ENCODE measurements around the gene RBM47. TPM values are rescaled to one million over a fixed set of nuclear protein-coding genes. Genes with fewer than 3 reads are reported as not detected.
A peak's percentile ranks its signal among the peaks of the same experiment; 100 is the strongest.
"Not testable (repeated sequence)": the region's sequence is repeated elsewhere in the genome, so short reads cannot be mapped to it uniquely, and the experiment has no call there.

RBM47 gene
- total RNA-seq, 1 donor from 2014 or later: 0.37 TPM

DNA sequence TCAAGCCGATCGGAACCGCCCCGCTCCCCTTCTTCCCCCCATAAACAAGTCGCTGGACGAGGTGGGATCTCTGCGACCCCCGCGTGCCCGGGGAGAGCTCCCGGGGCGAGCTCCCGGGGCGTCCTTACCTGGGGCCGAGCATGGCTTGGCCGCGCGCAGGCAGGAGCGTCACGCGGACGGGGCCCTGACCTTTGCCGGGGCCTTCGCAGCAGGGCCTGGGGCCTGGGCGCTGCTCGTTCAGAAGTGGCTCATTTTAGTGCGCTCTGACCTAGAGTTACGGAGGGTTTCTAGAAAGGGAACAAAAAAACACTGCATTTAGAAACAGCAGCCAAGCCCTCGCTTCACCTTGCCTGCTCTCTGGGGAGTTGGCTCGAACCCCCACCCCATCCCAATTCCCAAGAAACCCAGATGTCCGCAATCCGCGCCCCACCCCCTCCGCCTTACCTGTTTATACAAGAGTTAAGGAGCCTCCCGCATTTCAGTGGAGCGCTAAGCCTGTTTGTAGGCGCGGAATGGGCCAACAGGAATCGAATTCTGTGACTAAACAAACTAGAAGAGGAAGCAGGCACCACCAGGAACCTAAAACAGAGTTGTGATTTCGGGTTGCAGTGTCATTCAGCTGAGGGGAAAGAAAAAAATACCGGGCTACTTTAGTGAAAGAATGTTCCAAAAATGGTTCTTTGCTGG, 814 bp upstream of the RBM47 start:
- no peak overlapping the region for H3K27ac Mint-ChIP-seq (ENCODE audit: unreplicated experiment)
- H3K9me3 Mint-ChIP-seq: no peaks in the 10 kb centered on the region
- peaks cover 14% of the 10 kb centered on the region for H3K4me1 Mint-ChIP-seq
- peak overlapping the region; percentile 82 for H3K4me3 Mint-ChIP-seq
- H3K36me3 Mint-ChIP-seq (ENCODE audit: low read depth): no peaks in the 10 kb centered on the region
- no peak for DNase-seq (ENCODE audit: low read depth, low spot score)
- H3K27me3 Mint-ChIP-seq (ENCODE audit: low read depth): peaks cover 64% of the 10 kb centered on the region
- TF ChIP-seq, protein P1, sequence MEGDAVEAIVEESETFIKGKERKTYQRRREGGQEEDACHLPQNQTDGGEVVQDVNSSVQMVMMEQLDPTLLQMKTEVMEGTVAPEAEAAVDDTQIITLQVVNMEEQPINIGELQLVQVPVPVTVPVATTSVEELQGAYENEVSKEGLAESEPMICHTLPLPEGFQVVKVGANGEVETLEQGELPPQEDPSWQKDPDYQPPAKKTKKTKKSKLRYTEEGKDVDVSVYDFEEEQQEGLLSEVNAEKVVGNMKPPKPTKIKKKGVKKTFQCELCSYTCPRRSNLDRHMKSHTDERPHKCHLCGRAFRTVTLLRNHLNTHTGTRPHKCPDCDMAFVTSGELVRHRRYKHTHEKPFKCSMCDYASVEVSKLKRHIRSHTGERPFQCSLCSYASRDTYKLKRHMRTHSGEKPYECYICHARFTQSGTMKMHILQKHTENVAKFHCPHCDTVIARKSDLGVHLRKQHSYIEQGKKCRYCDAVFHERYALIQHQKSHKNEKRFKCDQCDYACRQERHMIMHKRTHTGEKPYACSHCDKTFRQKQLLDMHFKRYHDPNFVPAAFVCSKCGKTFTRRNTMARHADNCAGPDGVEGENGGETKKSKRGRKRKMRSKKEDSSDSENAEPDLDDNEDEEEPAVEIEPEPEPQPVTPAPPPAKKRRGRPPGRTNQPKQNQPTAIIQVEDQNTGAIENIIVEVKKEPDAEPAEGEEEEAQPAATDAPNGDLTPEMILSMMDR (conservative IDR thresholded peaks at IDR 0.05): no peak

DNA sequence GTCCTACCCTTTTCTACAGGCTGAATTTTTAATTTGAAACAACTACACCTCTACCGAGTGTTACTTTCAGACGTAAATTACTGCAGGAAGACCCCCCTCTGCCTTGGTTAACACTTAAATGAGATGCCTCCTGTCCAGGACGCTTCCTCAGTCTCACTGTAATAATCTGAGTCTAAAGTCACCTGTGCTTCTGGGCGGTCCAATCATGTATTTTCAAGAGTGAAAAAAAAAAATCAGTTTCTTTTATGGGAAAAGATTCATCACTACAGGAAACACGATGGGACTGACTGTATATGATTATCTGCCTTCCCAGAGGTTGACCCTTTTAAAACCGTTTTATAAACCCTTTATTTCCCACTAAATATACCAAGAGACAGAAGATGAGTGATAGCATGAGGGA, 776 bp downstream of the RBM47 start:
- Mint-ChIP-seq H3K9me3 (no peaks in the 10 kb centered on the region), H3K27ac (ENCODE audit: unreplicated experiment) (no peak overlapping the region), H3K36me3 (ENCODE audit: low read depth) (no peaks in the 10 kb centered on the region), H3K4me3 (peak overlapping the region; percentile 82), H3K4me1 (peaks cover 14% of the 10 kb centered on the region), H3K27me3 (ENCODE audit: low read depth) (peaks cover 66% of the 10 kb centered on the region)
- no peak for DNase-seq (ENCODE audit: low read depth, low spot score)
- TF ChIP-seq, protein P1 (conservative IDR thresholded peaks at IDR 0.05): no peak

DNA sequence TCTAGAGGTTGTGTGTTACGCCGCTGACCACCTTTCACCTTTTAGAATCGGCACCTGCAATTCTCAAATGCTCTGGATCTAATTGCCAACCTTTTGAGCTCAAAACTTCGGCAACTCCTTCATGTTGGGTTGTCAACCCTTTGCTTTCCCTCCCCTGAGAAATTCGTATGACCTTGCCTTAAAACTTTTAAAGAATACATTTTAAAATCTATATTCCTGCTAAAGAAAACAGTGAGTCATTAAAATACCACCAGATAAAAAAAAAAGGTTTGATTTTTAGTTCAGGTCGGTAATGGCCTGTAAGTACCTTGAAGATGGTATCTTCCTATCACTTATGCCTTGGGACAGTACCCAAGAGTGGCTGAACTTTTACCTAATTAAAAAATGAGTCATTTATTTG, 1.3 kb downstream of the RBM47 start:
- not testable (repeated sequence) for H3K9me3 Mint-ChIP-seq; DNase-seq (ENCODE audit: low read depth, low spot score); H3K27ac Mint-ChIP-seq (ENCODE audit: unreplicated experiment); H3K36me3 Mint-ChIP-seq (ENCODE audit: low read depth); H3K4me3 Mint-ChIP-seq
- peaks cover 14% of the 10 kb centered on the region for H3K4me1 Mint-ChIP-seq
- peaks cover 66% of the 10 kb centered on the region for H3K27me3 Mint-ChIP-seq (ENCODE audit: low read depth)

DNA sequence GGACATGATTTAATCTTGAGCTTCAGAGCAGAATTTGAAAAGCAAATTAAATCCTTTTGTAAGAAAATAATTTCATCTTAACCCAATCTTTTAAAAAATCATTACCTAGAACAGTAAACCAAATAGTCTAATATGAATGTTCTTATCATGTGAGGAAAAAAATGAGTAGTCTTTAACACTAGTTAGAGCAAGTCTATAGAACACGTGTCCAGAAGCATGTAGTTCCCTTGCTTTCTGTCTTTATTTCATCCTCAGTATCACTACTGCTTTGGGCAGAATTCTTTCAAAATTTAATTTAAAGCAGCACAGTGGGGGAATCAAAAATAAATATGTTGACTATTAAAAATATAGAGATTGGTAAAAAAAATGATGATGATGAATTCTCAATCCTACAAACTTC, 2.1 kb downstream of the RBM47 start:
- Mint-ChIP-seq H3K36me3 (ENCODE audit: low read depth) (no peaks in the 10 kb centered on the region), H3K4me3 (no peak overlapping the region), H3K4me1 (peaks cover 14% of the 10 kb centered on the region), H3K27ac (ENCODE audit: unreplicated experiment) (no peak overlapping the region), H3K27me3 (ENCODE audit: low read depth) (peaks cover 70% of the 10 kb centered on the region), H3K9me3 (no peaks in the 10 kb centered on the region)
- TF ChIP-seq, protein P1 (conservative IDR thresholded peaks at IDR 0.05): no peak
- no peak for DNase-seq (ENCODE audit: low read depth, low spot score)

DNA sequence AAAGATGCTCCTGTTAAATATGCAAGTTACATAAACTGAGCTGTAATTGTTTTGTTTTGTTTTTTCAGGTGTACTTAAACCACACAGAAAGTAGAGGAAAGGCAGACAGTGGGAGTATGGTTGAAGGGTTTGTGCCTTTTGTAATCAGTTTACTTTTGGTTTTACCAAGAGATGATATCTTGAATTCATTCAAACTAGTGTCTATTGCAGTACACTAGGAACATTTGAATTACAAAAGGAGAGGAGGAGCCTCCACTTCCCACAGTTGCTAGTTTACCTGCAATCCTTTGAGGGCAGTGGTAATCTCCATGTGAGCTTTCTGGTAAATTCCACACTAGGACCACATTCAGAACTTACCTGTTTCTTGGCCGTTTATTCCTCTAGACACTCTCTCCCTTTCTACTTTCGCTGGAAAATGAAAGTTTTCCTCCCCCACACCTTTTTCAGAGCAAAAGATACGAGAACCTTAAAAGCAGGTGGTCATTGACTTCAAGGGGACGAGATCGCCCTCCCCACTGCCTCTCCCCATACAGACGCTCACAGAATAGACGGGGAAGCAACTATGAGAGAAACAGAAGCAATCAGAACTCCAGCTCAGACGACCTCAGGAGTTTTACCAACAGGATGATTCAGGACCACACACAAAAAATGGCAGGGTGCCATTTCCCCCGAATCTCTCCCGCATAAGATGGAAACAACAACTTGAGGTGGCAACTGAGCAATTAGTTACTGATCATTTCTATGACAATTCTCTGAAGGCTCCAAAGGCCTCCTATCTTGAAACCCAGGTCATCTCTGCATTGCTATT, 3.3 kb downstream of the RBM47 start:
- no peak for DNase-seq (ENCODE audit: low read depth, low spot score)
- H3K4me1 Mint-ChIP-seq: peaks cover 14% of the 10 kb centered on the region
- TF ChIP-seq, protein P1 (conservative IDR thresholded peaks at IDR 0.05): no peak
- H3K27me3 Mint-ChIP-seq (ENCODE audit: low read depth): peaks cover 70% of the 10 kb centered on the region
- H3K4me3 Mint-ChIP-seq: no peak overlapping the region
- no peaks in the 10 kb centered on the region for H3K36me3 Mint-ChIP-seq (ENCODE audit: low read depth)
- H3K27ac Mint-ChIP-seq (ENCODE audit: unreplicated experiment): no peak overlapping the region
- H3K9me3 Mint-ChIP-seq: no peaks in the 10 kb centered on the region

DNA sequence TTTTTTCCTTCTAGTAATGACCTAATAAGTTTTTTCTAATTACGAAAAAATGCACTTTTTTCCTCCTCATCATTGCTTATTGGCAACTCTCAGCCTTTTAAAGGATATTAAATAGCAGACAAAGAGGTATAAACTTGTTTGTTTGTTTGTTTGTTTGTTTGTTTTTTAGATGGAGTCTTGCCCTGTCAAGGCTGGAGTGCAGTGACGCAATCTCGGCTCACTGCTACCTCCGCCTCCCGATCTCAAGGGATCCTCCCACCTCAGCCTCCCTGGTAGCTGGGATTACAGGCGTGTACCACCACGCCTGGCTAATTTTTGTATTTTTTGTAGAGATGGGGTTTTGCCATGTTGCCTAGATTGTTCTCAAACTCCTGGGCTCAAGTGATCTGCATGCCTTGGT, 6.0 kb downstream of the RBM47 start:
- no peak overlapping the region for H3K27ac Mint-ChIP-seq (ENCODE audit: unreplicated experiment)
- H3K4me1 Mint-ChIP-seq: no peaks in the 10 kb centered on the region
- H3K9me3 Mint-ChIP-seq: no peaks in the 10 kb centered on the region
- no peaks in the 10 kb centered on the region for H3K36me3 Mint-ChIP-seq (ENCODE audit: low read depth)
- TF ChIP-seq, protein P1 (conservative IDR thresholded peaks at IDR 0.05): no peak
- DNase-seq (ENCODE audit: low read depth, low spot score): no peak
- no peak overlapping the region for H3K4me3 Mint-ChIP-seq
- H3K27me3 Mint-ChIP-seq (ENCODE audit: low read depth): peaks cover 43% of the 10 kb centered on the region
